SH-SY5Y (cell line): ENCODE results near the gene TNFRSF9.

Experiments
- GATA2 ChIP-seq: IDR thresholded peaks from 2 replicates; pipeline ENCODE4 v1.6.1; 2011; ENCODE audit warnings: mild to moderate bottlenecking, low read depth, low read length
- GATA3 ChIP-seq: IDR thresholded peaks from 2 replicates; pipeline ENCODE4 v1.6.1; 2011; ENCODE audit warnings: low read depth, mild to moderate bottlenecking, low read length, moderate library complexity

GRCh38 chr1:7971024-7971423, 30.4 kb upstream of the TNFRSF9 start:
- no peak for TF ChIP-seq GATA2
- TF ChIP-seq GATA3: no peak
